CD4-positive, alpha-beta T cell (primary cell): ENCODE measurements around the gene SCAPER. TPM values are rescaled to one million over a fixed set of nuclear protein-coding genes. Genes with fewer than 3 reads are reported as not detected.
"Not testable (repeated sequence)": the region's sequence is repeated elsewhere in the genome, so short reads cannot be mapped to it uniquely, and the experiment has no call there.

Experiments
- ATAC-seq: fragments of 200-7000 bp; cut with Tn5 transposase; one replicate; pipeline ENCODE4 v1.10.0; 2022; ENCODE audit warnings: mild to moderate bottlenecking; ENCODE audit not compliant: poor library complexity
- CTCF ChIA-PET: fragments of 350-600 bp; sonication (Branson Sonifier 250); formaldehyde crosslinking; loops from one replicate; lab custom pipeline; 2021; ENCODE audit warnings: antibody characterized with exemption, inconsistent platforms; lab: Charles Lee
- POLR2A ChIA-PET: fragments of 350-600 bp; sonication (Branson Sonifier 250); formaldehyde crosslinking; loops from one replicate; lab custom pipeline; 2021; ENCODE audit warnings: antibody characterized with exemption, inconsistent platforms; lab: Charles Lee
- DNase-seq, 14 experiments: peaks; one replicate each; pipeline ENCODE4 v3.0.0-alpha.2; 2013 to 2020; ENCODE audit warnings: mixed read lengths in 2 of 14
- H3K27ac ChIP-seq, 2 donors: one replicate each; pipeline versions ENCODE4 v1.5.1 to v1.7.0; 2013; ENCODE audit warnings: low read length in 2 of 2, low read depth in 1 of 2, mild to moderate bottlenecking in 1 of 2
- H3K27me3 ChIP-seq, 2 experiments: 1 replicate in 1 of 2; 2 replicates in 1 of 2; pipeline versions ENCODE4 v1.6.1 to v1.7.0; 2013; ENCODE audit warnings: low read length in 2 of 2, control low read depth in 1 of 2, mild to moderate bottlenecking in 1 of 2, moderate library complexity in 1 of 2; ENCODE audit not compliant: insufficient read depth in 2 of 2, control insufficient read depth in 1 of 2
- H3K36me3 ChIP-seq: one replicate; pipeline ENCODE4 v1.6.1; 2013; ENCODE audit warnings: low read length, control low read depth; ENCODE audit not compliant: insufficient read depth
- H3K4me1 ChIP-seq: one replicate; pipeline ENCODE4 v1.6.1; 2013; ENCODE audit warnings: low read length, control low read depth; ENCODE audit not compliant: insufficient read depth
- H3K4me3 ChIP-seq: one replicate; pipeline ENCODE4 v1.5.1; 2013; ENCODE audit warnings: mild to moderate bottlenecking, low read length, moderate library complexity
- H3K9me3 ChIP-seq, 2 experiments: 1 replicate in 1 of 2; 2 replicates in 1 of 2; pipeline versions ENCODE4 v1.6.1 to v1.7.0; 2013; ENCODE audit warnings: low read length in 2 of 2, mild to moderate bottlenecking in 2 of 2, control low read depth in 1 of 2, moderate library complexity in 1 of 2; ENCODE audit not compliant: control insufficient read depth in 1 of 2, insufficient read depth in 1 of 2
- H3K27ac Mint-ChIP-seq: one replicate; pipeline ENCODE4 v1.8.0; 2020; ENCODE audit warnings: mixed read lengths
- H3K27me3 Mint-ChIP-seq: one replicate; pipeline ENCODE4 v1.8.0; 2021; ENCODE audit warnings: mixed read lengths
- H3K36me3 Mint-ChIP-seq: one replicate; pipeline ENCODE4 v1.8.0; 2021; ENCODE audit warnings: low read depth, mixed read lengths
- H3K4me1 Mint-ChIP-seq: one replicate; pipeline ENCODE4 v1.8.0; 2021; ENCODE audit warnings: low read depth, mixed read lengths
- H3K4me3 Mint-ChIP-seq: one replicate; pipeline ENCODE4 v1.8.0; 2020; ENCODE audit warnings: mild to moderate bottlenecking, mixed read lengths
- H3K9me3 Mint-ChIP-seq: one replicate; pipeline ENCODE4 v1.8.0; 2020; ENCODE audit warnings: mixed read lengths
- CTCF ChIP-seq: fragments of 200-600 bp; IDR thresholded peaks from one replicate; pipeline ENCODE4 v1.8.0; 2022; ENCODE audit warnings: antibody characterized with exemption, mild to moderate bottlenecking
- intact Hi-C, 2 experiments: fragments of 100-400 bp; cut with DNase I in 1 of 2; cut with micrococcal nuclease in 1 of 2; formaldehyde crosslinking; loops; one replicate each; pipeline versions ENCODE4 v1.15.1 to v1.9.0; 2023 to 2025; cut with DNase I, micrococcal nuclease
- total RNA-seq, 174 experiments: library from RNA in 2 of 174; stranded (reverse) in 2 of 174; gene quantifications; one replicate each; pipeline ENCODE4 v1.2.3 and lab custom pipeline; 2021 to 2026

Gene SCAPER
- total RNA-seq, 2 experiments from 2014 or later: 40.3 to 41.2 TPM

- DNase-seq: no peak
- Histone ChIP-seq H3K27ac (no peak overlapping the region), H3K4me3 (no peak overlapping the region), H3K36me3 (no peaks in the 10 kb centered on the region), H3K9me3 (no peaks in the 10 kb centered on the region), H3K27me3 (no peaks in the 10 kb centered on the region), H3K4me1 (no peaks in the 10 kb centered on the region)
- CTCF ChIA-PET: no interaction called here
- no peak for ATAC-seq
- Mint-ChIP-seq H3K36me3 (no peaks in the 10 kb centered on the region), H3K4me3 (no peak overlapping the region), H3K9me3 (peaks cover 2% of the 10 kb centered on the region), H3K4me1 (peaks cover 21% of the 10 kb centered on the region), H3K27me3 (no peaks in the 10 kb centered on the region), H3K27ac (no peak overlapping the region)
- POLR2A ChIA-PET: no interaction called here
- intact Hi-C loops: no loop called here
- no peak for TF ChIP-seq CTCF
These were observed 601.2 kb downstream of the SCAPER start for GRCh38 chr15:76303909-76304308.

DNA sequence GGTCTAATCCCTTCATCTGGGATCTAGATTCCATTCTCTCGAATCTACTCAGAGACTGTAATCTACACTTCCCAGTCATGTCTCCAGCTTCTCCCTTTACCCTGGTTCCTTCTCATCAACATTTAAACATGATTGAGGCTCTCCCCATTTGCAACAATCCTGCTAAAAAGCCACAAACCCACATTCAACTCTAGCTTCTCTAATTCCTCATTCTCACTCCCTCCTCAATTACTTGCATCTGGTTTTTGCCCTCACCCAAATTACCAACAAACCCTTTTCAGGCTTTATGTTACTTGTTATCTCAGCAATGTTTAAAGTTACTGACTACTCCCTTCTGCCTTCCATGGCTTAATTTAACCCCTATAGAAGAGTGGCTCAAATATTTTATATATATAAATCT lies 605.4 kb downstream of the SCAPER start:
- Histone ChIP-seq H3K9me3 (no peaks in the 10 kb centered on the region), H3K4me3 (no peak overlapping the region), H3K27me3 (no peaks in the 10 kb centered on the region), H3K4me1 (no peaks in the 10 kb centered on the region), H3K27ac (no peak overlapping the region), H3K36me3 (peaks cover 3% of the 10 kb centered on the region)
- no peaks in the 10 kb centered on the region for H3K9me3 Mint-ChIP-seq
- TF ChIP-seq CTCF: no peak
- DNase-seq (no peak), ATAC-seq (no peak)
- peaks cover 11% of the 10 kb centered on the region for H3K4me1 Mint-ChIP-seq
- ChIA-PET POLR2A (no interaction called here), CTCF (no interaction called here)
- intact Hi-C loops: no loop called here
- no peaks in the 10 kb centered on the region for H3K27me3 Mint-ChIP-seq
- no peaks in the 10 kb centered on the region for H3K36me3 Mint-ChIP-seq
- no peak overlapping the region for H3K4me3 Mint-ChIP-seq
- no peak overlapping the region for H3K27ac Mint-ChIP-seq

GRCh38 chr15:76298986-76299385 lies 606.2 kb downstream of the SCAPER start:
- TF ChIP-seq CTCF: no peak
- ChIA-PET CTCF (no interaction called here), POLR2A (no interaction called here)
- peaks cover 10% of the 10 kb centered on the region for H3K4me1 Mint-ChIP-seq
- no peaks in the 10 kb centered on the region for H3K4me1 ChIP-seq
- no peak overlapping the region for H3K27ac ChIP-seq
- ATAC-seq (no peak), DNase-seq (no peak)
- intact Hi-C loops: no loop called here
- no peaks in the 10 kb centered on the region for H3K27me3 ChIP-seq
- H3K4me3 Mint-ChIP-seq: no peak overlapping the region
- H3K27me3 Mint-ChIP-seq: no peaks in the 10 kb centered on the region
- no peaks in the 10 kb centered on the region for H3K9me3 Mint-ChIP-seq
- H3K9me3 ChIP-seq: no peaks in the 10 kb centered on the region
- no peak overlapping the region for H3K4me3 ChIP-seq
- no peaks in the 10 kb centered on the region for H3K36me3 Mint-ChIP-seq
- H3K27ac Mint-ChIP-seq: no peak overlapping the region
- peaks cover 3% of the 10 kb centered on the region for H3K36me3 ChIP-seq

- H3K9me3 Mint-ChIP-seq, POLR2A ChIA-PET, intact Hi-C loops, H3K27ac ChIP-seq, H3K4me3 ChIP-seq, H3K36me3 Mint-ChIP-seq, DNase-seq, H3K27me3 Mint-ChIP-seq, H3K9me3 ChIP-seq, H3K4me1 ChIP-seq, H3K36me3 ChIP-seq, H3K27me3 ChIP-seq, H3K4me3 Mint-ChIP-seq, ATAC-seq, H3K27ac Mint-ChIP-seq: not testable (repeated sequence)
- CTCF ChIA-PET: interaction anchor here (0.6 to 2.2 kb wide), 2 partner anchors 13 to 122 kb away, joined by 4 to 6 read pairs; no protein-coding TSS in a partner anchor
- peaks cover 14% of the 10 kb centered on the region for H3K4me1 Mint-ChIP-seq
These were observed 607.2 kb downstream of the SCAPER start for GRCh38 chr15:76297951-76298350.
